Endothelial cell of umbilical vein (primary cell): ENCODE data around the gene KLHL26.

Experiments used
- CTCF ChIP-seq, 2 donors: IDR thresholded peaks; 1 replicate in 1 of 2; 2 replicates in 1 of 2; pipeline ENCODE4 v1.5.1; 2011; ENCODE audit warnings: low read length in 2 of 2, mild to moderate bottlenecking in 2 of 2, moderate library complexity in 2 of 2, control low read depth in 1 of 2, inconsistent platforms in 1 of 2, low read depth in 1 of 2; ENCODE audit not compliant: insufficient read depth in 1 of 2; ENCODE audit errors: extremely low read depth in 1 of 2
- EZH2 ChIP-seq: IDR thresholded peaks from 2 replicates; pipeline ENCODE4 v1.6.1; 2012; ENCODE audit warnings: borderline replicate concordance, low read depth, mild to moderate bottlenecking, moderate library complexity, low read length, inconsistent platforms; ENCODE audit not compliant: severe bottlenecking
- FOS ChIP-seq: IDR thresholded peaks from 2 replicates; pipeline ENCODE4 v1.6.1; 2011; ENCODE audit warnings: mild to moderate bottlenecking, low read length, moderate library complexity, borderline replicate concordance; ENCODE audit not compliant: insufficient read depth
- GATA2 ChIP-seq: IDR thresholded peaks from 2 replicates; pipeline ENCODE4 v1.7.0; 2011; ENCODE audit warnings: low read depth, mild to moderate bottlenecking, moderate library complexity, mixed read lengths, low read length; ENCODE audit not compliant: insufficient read length, insufficient read depth
- JUN ChIP-seq: IDR thresholded peaks from 2 replicates; pipeline ENCODE4 v1.6.1; 2011; ENCODE audit warnings: borderline replicate concordance, low read depth; ENCODE audit not compliant: insufficient read length, insufficient read depth
- MAX ChIP-seq: IDR thresholded peaks from 2 replicates; pipeline ENCODE4 v1.6.1; 2011; ENCODE audit not compliant: insufficient read depth, insufficient read length

- TF ChIP-seq MAX (no peak), GATA2 (no peak), FOS (no peak), CTCF (IDR thresholded peaks at IDR 0.05; ENCODE audit: extremely low read depth in 1 of 2, insufficient read depth in 1 of 2, low read depth in 1 of 2, low read length in 2 of 2) (no peak), EZH2 (no peak), JUN (no peak)
Measured at GRCh38 chr19:18711893-18712292, 75.1 kb downstream of the KLHL26 start.
